Uterus (tissue), 2 donors: ENCODE data around the gene CLSTN1.

Experiments
- POLR2A ChIP-seq, 2 donors: fragments of 450-650 bp; IDR thresholded peaks; one replicate each; pipeline ENCODE4 v1.6.1; 2016; ENCODE audit warnings: antibody characterized with exemption in 2 of 2, mild to moderate bottlenecking in 1 of 2, moderate library complexity in 1 of 2
- TF ChIP-seq, protein P1 (sequence below), 4 experiments: fragments of 200-600 bp in 2 of 4; fragments of 450-650 bp in 2 of 4; sonication (generic) in 2 of 4; IDR thresholded peaks; one replicate each; pipeline ENCODE4 v1.5.1; 2016 to 2019; ENCODE audit warnings: antibody characterized with exemption in 4 of 4, mild to moderate bottlenecking in 2 of 4, moderate library complexity in 1 of 4

DNA sequence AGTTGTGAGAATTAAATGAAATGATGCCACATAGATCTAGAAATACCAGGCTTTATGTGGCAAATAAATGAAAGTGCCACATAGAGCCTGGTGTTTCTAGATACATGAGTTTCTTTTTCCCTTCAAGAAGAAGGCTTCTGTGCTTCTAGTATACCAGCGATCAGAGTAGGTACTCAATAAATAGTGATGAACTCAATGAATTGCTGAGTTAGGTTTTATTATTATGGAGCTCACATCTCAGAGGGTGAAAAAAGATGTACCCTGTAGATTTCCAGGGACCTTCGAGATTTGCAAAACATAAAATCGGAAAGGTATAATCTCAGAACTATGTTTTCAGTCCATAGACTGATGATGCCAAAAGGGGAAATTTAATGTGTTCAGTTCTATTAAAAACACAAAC is 2.3 kb upstream of the CLSTN1 start:
- TF ChIP-seq, protein P1, sequence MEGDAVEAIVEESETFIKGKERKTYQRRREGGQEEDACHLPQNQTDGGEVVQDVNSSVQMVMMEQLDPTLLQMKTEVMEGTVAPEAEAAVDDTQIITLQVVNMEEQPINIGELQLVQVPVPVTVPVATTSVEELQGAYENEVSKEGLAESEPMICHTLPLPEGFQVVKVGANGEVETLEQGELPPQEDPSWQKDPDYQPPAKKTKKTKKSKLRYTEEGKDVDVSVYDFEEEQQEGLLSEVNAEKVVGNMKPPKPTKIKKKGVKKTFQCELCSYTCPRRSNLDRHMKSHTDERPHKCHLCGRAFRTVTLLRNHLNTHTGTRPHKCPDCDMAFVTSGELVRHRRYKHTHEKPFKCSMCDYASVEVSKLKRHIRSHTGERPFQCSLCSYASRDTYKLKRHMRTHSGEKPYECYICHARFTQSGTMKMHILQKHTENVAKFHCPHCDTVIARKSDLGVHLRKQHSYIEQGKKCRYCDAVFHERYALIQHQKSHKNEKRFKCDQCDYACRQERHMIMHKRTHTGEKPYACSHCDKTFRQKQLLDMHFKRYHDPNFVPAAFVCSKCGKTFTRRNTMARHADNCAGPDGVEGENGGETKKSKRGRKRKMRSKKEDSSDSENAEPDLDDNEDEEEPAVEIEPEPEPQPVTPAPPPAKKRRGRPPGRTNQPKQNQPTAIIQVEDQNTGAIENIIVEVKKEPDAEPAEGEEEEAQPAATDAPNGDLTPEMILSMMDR (IDR thresholded peaks at IDR 0.05), result no peak
- no peak for TF ChIP-seq POLR2A (IDR thresholded peaks at IDR 0.05)
